GM23338 (cell line): ENCODE measurements around the gene CACNG6. TPM values are rescaled to one million over a fixed set of nuclear protein-coding genes. Genes with fewer than 3 reads are reported as not detected.

Experiments
- ATAC-seq: fragments of 200-7000 bp; cut with Tn5 transposase; 3 replicates; pipeline ENCODE4 v1.9.1; 2020
- DNase-seq: peaks from one replicate; pipeline ENCODE4 v3.0.0-alpha.2; 2015; ENCODE audit warnings: low spot score
- H2AFZ ChIP-seq: fragments of 200-600 bp; sonication (generic); 2 replicates; pipeline ENCODE4 v1.8.0; 2016; ENCODE audit warnings: antibody characterized with exemption, mild to moderate bottlenecking, moderate library complexity
- H3F3A ChIP-seq: fragments of 200-600 bp; sonication (generic); replicated peaks from 2 replicates; pipeline ENCODE4 v1.8.0; 2017; ENCODE audit warnings: antibody characterized with exemption, mixed run types, low read depth
- H3K27ac ChIP-seq: fragments of 200-600 bp; sonication (generic); 2 replicates; pipeline ENCODE4 v1.6.1; 2016; ENCODE audit warnings: low read depth
- H3K27me3 ChIP-seq: fragments of 200-600 bp; sonication (generic); 2 replicates; pipeline ENCODE4 v1.8.0; 2016; ENCODE audit warnings: mild to moderate bottlenecking, mixed run types, moderate library complexity; ENCODE audit not compliant: insufficient read depth
- H3K36me3 ChIP-seq: fragments of 200-600 bp; sonication (generic); 2 replicates; pipeline ENCODE4 v1.8.0; 2016; ENCODE audit warnings: mild to moderate bottlenecking; ENCODE audit not compliant: insufficient read depth
- H3K4me1 ChIP-seq: fragments of 200-600 bp; sonication (generic); 2 replicates; pipeline ENCODE4 v1.8.0; 2016; ENCODE audit warnings: mild to moderate bottlenecking, moderate library complexity; ENCODE audit not compliant: insufficient read depth
- H3K4me2 ChIP-seq: fragments of 200-600 bp; sonication (generic); 2 replicates; pipeline ENCODE4 v1.7.1; 2017; ENCODE audit warnings: mixed run types
- H3K4me3 ChIP-seq: fragments of 200-600 bp; sonication (generic); 2 replicates; pipeline ENCODE4 v1.6.1; 2016; ENCODE audit warnings: mixed run types
- H3K79me2 ChIP-seq: fragments of 200-600 bp; sonication (generic); replicated peaks from 2 replicates; pipeline ENCODE4 v1.8.0; 2017; ENCODE audit warnings: mild to moderate bottlenecking; ENCODE audit not compliant: insufficient read depth
- H3K9me2 ChIP-seq: fragments of 200-600 bp; sonication (generic); 2 replicates; pipeline ENCODE4 v1.8.0; 2017; ENCODE audit not compliant: insufficient read depth
- H4K20me1 ChIP-seq: fragments of 200-600 bp; sonication (generic); replicated peaks from 2 replicates; pipeline ENCODE4 v1.8.0; 2017; ENCODE audit warnings: mild to moderate bottlenecking; ENCODE audit not compliant: insufficient read depth
- H3K27ac Mint-ChIP-seq: 2 replicates; pipeline ENCODE4 v1.8.0; 2020; ENCODE audit warnings: inconsistent platforms, mild to moderate bottlenecking, moderate library complexity, mixed read lengths
- H3K27me3 Mint-ChIP-seq: 3 replicates; pipeline ENCODE4 v1.8.0; 2022; ENCODE audit warnings: low read depth, mild to moderate bottlenecking, moderate library complexity, mixed read lengths, inconsistent platforms; ENCODE audit not compliant: insufficient read depth, poor library complexity
- H3K36me3 Mint-ChIP-seq: 3 replicates; pipeline ENCODE4 v1.8.0; 2021; ENCODE audit warnings: low read depth, mild to moderate bottlenecking, inconsistent platforms, moderate library complexity, mixed read lengths
- H3K4me1 Mint-ChIP-seq: 3 replicates; pipeline ENCODE4 v1.8.0; 2020; ENCODE audit warnings: mild to moderate bottlenecking, inconsistent platforms, mixed read lengths
- H3K4me3 Mint-ChIP-seq: 3 replicates; pipeline ENCODE4 v1.8.0; 2021; ENCODE audit warnings: moderate library complexity, mild to moderate bottlenecking, inconsistent platforms, mixed read lengths
- H3K9me3 Mint-ChIP-seq: 3 replicates; pipeline ENCODE4 v1.8.0; 2020; ENCODE audit warnings: moderate library complexity, mild to moderate bottlenecking, inconsistent platforms, mixed read lengths
- ETS1 ChIP-seq: IDR thresholded peaks from 2 replicates; pipeline ENCODE4 v1.6.1; 2016; ENCODE audit warnings: antibody characterized with exemption
- EZH2 ChIP-seq: fragments of 200-600 bp; sonication (generic); IDR thresholded peaks from one replicate; pipeline ENCODE4 v1.8.0; 2017; ENCODE audit warnings: antibody characterized with exemption, mild to moderate bottlenecking, low read depth; ENCODE audit not compliant: unreplicated experiment
- EZH2phosphoT487 ChIP-seq: fragments of 200-600 bp; sonication (generic); IDR thresholded peaks from one replicate; pipeline ENCODE4 v1.8.1; 2018; ENCODE audit warnings: antibody characterized with exemption; ENCODE audit not compliant: unreplicated experiment
- JUNB ChIP-seq: IDR thresholded peaks from one replicate; pipeline ENCODE4 v1.6.1; 2016; ENCODE audit warnings: antibody characterized with exemption; ENCODE audit not compliant: unreplicated experiment
- NANOG ChIP-seq: IDR thresholded peaks from 2 replicates; pipeline ENCODE4 v1.6.1; 2016; ENCODE audit warnings: antibody characterized with exemption, borderline replicate concordance
- POLR2AphosphoS5 ChIP-seq: IDR thresholded peaks from 2 replicates; pipeline ENCODE4 v1.6.1; 2016; ENCODE audit warnings: antibody characterized with exemption, low read depth
- STAT1 ChIP-seq: IDR thresholded peaks from one replicate; pipeline ENCODE4 v1.6.1; 2016; ENCODE audit warnings: antibody characterized with exemption; ENCODE audit not compliant: unreplicated experiment
- ZNF331 ChIP-seq: fragments of 250-450 bp; sonication (Bioruptor Pico); IDR thresholded peaks from 2 replicates; pipeline ENCODE4 v1.5.0; 2020; ENCODE audit warnings: low read depth, mild to moderate bottlenecking, moderate library complexity
- polyA plus RNA-seq: library from polyadenylated mRNA; unstranded; fragments of >200 nt; fragmentation: Nextera tagmentation; extraction: Ambion mirVana; gene quantifications from 2 replicates; pipeline ENCODE4 v1.2.1, GENCODE V29; 2016
- total RNA-seq: library from RNA; depleted of rRNA; stranded (reverse); fragments of >200 nt; shearing (Covaris generic); gene quantifications from 2 replicates; pipeline ENCODE4 v1.2.3, GENCODE V29; 2014
- TF ChIP-seq, protein P1 (sequence below): fragments of 250-450 bp; sonication (Bioruptor Pico); IDR thresholded peaks from 2 replicates; pipeline ENCODE4 v1.5.0; 2020; ENCODE audit warnings: mild to moderate bottlenecking, moderate library complexity

The CACNG6 gene
- total and polyA plus RNA-seq, 2 experiments from 2014 or later = 0.38 to 1.5 TPM

DNA sequence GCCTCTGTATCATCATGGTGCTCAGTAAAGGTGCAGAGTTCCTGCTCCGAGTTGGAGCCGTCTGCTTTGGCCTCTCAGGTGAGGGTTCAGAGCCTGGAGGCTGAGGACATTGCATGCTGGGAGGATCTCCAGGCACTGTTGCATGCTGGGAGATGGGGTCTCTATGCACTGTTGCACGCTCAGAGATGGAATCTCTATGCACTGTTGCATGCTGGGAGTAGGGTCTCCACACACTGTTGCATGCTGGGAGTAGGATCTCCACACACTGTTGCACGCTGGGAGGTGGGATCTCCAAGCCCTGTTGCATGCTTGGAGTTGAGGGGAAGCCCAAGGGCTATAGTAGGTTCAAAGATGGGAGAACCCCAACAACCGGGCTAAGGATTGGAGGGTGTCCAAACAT, 8.3 kb downstream of the CACNG6 start (continued):
- TF ChIP-seq, protein P1, sequence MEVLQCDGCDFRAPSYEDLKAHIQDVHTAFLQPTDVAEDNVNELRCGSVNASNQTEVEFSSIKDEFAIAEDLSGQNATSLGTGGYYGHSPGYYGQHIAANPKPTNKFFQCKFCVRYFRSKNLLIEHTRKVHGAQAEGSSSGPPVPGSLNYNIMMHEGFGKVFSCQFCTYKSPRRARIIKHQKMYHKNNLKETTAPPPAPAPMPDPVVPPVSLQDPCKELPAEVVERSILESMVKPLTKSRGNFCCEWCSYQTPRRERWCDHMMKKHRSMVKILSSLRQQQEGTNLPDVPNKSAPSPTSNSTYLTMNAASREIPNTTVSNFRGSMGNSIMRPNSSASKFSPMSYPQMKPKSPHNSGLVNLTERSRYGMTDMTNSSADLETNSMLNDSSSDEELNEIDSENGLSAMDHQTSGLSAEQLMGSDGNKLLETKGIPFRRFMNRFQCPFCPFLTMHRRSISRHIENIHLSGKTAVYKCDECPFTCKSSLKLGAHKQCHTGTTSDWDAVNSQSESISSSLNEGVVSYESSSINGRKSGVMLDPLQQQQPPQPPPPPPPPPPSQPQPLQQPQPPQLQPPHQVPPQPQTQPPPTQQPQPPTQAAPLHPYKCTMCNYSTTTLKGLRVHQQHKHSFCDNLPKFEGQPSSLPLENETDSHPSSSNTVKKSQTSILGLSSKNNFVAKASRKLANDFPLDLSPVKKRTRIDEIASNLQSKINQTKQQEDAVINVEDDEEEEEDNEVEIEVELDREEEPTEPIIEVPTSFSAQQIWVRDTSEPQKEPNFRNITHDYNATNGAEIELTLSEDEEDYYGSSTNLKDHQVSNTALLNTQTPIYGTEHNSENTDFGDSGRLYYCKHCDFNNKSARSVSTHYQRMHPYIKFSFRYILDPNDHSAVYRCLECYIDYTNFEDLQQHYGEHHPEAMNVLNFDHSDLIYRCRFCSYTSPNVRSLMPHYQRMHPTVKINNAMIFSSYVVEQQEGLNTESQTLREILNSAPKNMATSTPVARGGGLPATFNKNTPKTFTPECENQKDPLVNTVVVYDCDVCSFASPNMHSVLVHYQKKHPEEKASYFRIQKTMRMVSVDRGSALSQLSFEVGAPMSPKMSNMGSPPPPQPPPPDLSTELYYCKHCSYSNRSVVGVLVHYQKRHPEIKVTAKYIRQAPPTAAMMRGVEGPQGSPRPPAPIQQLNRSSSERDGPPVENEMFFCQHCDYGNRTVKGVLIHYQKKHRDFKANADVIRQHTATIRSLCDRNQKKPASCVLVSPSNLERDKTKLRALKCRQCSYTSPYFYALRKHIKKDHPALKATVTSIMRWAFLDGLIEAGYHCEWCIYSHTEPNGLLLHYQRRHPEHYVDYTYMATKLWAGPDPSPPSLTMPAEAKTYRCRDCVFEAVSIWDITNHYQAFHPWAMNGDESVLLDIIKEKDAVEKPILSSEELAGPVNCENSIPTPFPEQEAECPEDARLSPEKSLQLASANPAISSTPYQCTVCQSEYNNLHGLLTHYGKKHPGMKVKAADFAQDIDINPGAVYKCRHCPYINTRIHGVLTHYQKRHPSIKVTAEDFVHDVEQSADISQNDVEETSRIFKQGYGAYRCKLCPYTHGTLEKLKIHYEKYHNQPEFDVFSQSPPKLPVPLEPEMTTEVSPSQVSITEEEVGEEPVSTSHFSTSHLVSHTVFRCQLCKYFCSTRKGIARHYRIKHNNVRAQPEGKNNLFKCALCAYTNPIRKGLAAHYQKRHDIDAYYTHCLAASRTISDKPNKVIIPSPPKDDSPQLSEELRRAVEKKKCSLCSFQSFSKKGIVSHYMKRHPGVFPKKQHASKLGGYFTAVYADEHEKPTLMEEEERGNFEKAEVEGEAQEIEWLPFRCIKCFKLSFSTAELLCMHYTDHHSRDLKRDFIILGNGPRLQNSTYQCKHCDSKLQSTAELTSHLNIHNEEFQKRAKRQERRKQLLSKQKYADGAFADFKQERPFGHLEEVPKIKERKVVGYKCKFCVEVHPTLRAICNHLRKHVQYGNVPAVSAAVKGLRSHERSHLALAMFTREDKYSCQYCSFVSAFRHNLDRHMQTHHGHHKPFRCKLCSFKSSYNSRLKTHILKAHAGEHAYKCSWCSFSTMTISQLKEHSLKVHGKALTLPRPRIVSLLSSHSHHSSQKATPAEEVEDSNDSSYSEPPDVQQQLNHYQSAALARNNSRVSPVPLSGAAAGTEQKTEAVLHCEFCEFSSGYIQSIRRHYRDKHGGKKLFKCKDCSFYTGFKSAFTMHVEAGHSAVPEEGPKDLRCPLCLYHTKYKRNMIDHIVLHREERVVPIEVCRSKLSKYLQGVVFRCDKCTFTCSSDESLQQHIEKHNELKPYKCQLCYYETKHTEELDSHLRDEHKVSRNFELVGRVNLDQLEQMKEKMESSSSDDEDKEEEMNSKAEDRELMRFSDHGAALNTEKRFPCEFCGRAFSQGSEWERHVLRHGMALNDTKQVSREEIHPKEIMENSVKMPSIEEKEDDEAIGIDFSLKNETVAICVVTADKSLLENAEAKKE (CRISPR knock-in tag) = no peak
- TF ChIP-seq EZH2phosphoT487 (no peak), ZNF331 (CRISPR knock-in tag) (no peak), NANOG (no peak), JUNB (no peak)

DNA sequence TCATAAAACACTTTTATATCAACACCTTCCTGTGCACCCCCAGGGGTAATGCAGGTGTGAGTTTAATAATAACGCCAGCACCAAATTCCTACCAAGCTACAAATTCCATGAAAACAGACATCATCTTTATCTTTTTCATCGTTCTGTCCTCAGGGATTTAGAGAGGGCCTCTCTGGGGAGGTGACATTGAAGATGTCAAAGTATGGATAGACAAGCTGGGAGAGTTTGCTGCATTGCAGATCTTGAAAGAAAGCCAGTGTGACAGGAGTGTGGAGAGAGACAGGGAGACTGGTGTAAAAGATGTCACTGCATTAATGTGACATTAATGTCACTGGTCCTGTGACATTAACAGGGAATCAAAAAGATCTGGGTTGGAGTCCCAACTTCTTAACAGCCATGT, 10.1 kb downstream of the CACNG6 start:
- no peak overlapping the region for H3K4me3 ChIP-seq
- peaks cover 4% of the 10 kb centered on the region; the same call in 1 of the 2 replicates for H3K9me2 ChIP-seq
- peaks cover 48% of the 10 kb centered on the region for H3K27me3 ChIP-seq
- ATAC-seq (no peak), DNase-seq (no peak)
- H3K4me2 ChIP-seq = no peak overlapping the region
- H3K4me3 Mint-ChIP-seq = no peak overlapping the region
- H4K20me1 ChIP-seq = no peaks in the 10 kb centered on the region
- H3K36me3 Mint-ChIP-seq = no peaks in the 10 kb centered on the region
- H3K79me2 ChIP-seq = no peaks in the 10 kb centered on the region
- H3K27ac ChIP-seq = no peak overlapping the region
- no peak overlapping the region for H2AFZ ChIP-seq
- peaks cover 7% of the 10 kb centered on the region; the same call in 1 of the 2 replicates for H3K4me1 ChIP-seq
- no peaks in the 10 kb centered on the region for H3F3A ChIP-seq
- H3K27ac Mint-ChIP-seq = no peak overlapping the region
- H3K36me3 ChIP-seq = no peaks in the 10 kb centered on the region
- H3K9me3 Mint-ChIP-seq = no peaks in the 10 kb centered on the region
- peaks cover 20% of the 10 kb centered on the region for H3K27me3 Mint-ChIP-seq
- H3K4me1 Mint-ChIP-seq = peaks cover 7% of the 10 kb centered on the region; the same call in 2 of the 3 replicates
- no peak for TF ChIP-seq EZH2
- TF ChIP-seq POLR2AphosphoS5 = no peak
- no peak for TF ChIP-seq STAT1
- TF ChIP-seq JUNB = no peak
- TF ChIP-seq, protein P1 (CRISPR knock-in tag) = no peak
- TF ChIP-seq NANOG = no peak
- TF ChIP-seq EZH2phosphoT487 = no peak
- TF ChIP-seq ETS1 = no peak
- no peak for TF ChIP-seq ZNF331 (CRISPR knock-in tag)
